Activated CD4-positive, alpha-beta T cell treated with anti-CD3 and anti-CD28 coated beads for 4 hours (primary cell): Measurements from ENCODE around the gene KIAA0513.

ENCODE experiments used
- DNase-seq, 2 donors: peaks; one replicate each; pipeline ENCODE4 v3.0.0-alpha.2; 2020

KIAA0513 gene

DNA sequence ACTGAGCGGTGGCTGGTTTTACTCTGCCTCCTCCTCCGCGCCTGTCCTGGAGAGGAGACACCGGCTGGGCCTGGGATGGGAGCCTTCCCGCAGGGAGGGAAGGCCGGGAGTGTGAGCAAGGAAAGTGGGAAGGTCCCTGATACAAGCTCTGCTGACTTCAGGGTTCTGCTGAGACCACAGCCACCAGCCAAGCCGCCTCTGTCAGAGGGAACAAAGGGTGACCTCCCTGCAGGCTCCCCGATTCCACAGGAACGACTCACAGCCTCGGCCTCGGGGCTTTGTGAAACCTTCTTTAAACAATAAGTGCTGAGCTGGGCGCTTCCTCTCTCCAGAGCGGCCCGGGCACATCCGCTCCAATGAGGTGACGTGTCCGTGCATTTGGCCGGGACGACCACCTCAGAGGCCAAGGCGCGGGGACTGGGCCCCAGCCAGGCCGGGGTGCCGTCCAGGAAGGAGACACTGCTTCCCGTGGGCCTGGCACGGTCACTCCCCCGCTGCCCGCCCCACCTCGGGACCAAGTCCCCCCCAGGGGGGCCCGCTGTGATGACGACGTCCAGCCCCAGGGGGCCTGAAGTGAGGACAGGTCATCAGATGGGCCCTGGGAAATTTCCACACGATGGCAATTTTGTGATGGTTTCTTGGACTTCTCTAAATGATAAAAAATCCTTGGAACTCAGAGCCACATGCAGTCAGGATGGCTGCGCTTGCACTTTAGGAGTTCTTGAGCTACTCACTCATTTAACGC is 96.5 kb downstream of the KIAA0513 start:
- no peak for DNase-seq

DNA sequence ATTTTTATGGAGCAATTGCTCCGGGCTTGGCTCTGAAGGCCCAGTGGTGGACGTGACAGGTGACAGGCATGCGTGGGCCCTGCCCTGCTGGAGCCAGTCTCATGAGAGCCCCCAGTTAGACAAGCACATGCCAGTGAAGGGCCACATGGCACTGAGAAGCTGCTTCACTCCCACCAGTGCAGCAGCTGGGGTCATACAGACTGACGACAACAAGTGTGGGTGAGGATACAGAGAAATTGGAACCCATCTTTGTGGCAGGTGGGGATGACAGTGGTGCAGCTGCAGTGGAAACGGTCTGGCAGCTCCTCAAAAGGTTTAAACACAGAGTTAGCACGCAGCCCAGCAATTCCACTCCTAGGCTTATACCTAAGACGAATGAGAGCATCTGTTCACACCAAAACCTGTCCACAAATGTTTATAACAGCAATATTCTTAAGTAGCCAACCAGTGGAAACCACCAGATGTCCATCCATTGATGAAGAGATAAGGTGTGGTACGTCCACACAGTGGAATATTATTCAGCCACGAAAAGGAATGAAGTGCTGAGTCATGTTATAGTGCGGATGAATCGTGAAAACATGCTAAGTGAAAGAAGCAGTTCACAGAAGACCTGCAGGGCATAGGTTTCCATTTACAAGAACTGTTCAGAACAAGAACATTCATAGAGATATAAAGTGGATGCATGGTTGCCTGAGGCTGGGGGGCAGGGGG is 97.2 kb downstream of the KIAA0513 start:
- no peak for DNase-seq

DNA sequence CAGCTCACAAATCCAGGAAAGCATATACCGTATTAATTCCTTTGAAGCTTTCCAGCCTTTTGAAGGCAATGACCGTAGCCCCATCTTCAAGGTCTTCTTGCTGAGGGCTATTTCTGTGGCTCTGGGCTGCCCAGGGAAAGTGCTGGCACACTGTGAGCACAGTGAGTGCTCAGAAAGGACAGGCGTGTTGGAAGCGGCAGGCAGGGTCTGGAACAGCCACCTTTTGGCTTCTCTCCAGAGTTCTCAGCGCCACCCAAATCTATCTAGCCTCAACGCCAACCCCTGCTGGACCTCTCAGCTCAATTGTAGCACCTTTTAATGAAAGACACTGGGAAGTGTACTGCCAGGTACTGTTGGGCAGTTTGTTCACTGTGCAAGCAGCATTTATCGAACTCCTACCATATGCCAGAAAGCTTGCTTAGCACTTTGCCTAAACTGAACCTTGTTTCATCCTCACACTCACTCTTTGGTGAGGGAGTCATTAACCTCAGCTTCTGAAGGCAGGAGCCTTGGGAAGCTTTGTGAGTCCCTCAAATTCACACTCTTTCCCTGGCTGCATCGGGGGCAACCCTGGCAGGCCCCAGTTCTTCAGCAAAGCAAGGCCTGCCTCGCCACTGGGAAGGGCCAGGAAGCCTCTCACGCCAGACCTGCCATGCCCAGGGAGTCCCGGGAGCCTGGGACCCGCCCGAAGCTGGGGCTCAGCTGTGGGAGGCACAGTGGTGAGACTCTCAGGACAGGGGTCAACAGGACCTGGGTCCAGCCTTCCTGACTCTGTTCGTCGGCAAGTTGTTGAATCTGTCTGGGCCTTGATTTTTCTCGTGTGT is 98.2 kb downstream of the KIAA0513 start:
- no peak for DNase-seq

DNA sequence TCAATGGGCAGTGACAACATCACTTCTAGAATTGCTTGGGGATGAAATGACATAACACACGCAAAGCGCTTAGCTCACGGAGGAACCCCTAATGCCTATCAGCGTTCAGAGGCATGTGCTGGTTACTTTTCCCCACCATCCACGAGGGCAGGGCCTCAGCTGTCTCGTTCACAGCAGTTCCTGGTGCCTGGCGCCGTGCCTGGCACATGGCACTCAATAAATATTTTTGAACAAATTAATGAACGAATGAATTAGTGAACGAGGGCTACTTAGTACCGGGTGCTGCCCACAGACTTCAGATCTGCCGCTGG is 98.8 kb downstream of the KIAA0513 start:
- DNase-seq, result no peak

DNA sequence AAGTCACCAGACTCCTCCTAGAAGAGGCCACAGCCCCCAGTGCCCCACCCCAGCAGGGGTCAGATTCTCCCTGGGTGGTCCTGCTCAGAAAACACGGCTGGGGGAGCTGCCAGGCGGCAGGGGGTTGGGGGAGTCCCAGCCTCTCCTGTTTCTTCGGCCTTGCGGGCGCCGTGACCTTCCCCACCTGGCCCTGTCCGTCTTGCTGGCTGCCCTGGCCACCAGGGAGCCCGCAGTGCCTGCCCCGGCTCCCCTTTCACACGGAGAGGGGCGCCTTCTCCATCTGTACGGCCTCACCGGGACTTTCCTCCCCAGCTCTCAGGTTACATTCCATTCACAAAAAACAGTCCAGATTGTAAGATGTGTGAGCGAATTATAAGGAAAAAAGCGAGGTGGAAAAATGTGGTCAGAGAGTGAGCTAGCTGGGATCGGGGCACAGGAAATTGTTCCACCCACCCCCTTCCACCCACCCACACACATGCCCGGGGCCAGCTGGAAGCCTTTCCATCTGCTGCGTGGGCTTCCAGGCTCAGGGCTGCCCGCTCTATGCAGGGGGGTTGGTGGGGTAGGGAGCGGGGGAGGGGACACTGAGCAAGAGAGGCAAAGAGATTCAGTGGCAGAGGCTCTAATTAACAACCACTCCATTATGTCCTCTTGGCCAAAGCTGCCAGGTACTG is 99.2 kb downstream of the KIAA0513 start:
- DNase-seq, result peak; percentile 60 to 69

DNA sequence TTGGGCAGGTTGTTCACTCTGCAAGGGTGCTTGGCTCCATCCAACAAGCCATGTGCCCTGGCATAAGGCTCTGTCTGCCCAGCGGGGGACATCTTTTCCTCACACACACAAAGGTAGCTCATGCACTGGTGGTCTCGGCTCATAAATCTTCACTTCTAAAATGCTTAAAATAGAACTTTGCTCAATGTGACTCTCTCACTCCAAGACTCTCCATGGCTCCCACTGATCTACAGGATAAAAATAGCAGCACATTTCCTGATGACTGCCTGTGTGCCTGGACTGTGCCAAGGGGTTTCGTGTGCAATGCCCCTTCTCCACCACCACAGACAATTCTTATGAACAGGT is 99.8 kb downstream of the KIAA0513 start:
- no peak for DNase-seq

DNA sequence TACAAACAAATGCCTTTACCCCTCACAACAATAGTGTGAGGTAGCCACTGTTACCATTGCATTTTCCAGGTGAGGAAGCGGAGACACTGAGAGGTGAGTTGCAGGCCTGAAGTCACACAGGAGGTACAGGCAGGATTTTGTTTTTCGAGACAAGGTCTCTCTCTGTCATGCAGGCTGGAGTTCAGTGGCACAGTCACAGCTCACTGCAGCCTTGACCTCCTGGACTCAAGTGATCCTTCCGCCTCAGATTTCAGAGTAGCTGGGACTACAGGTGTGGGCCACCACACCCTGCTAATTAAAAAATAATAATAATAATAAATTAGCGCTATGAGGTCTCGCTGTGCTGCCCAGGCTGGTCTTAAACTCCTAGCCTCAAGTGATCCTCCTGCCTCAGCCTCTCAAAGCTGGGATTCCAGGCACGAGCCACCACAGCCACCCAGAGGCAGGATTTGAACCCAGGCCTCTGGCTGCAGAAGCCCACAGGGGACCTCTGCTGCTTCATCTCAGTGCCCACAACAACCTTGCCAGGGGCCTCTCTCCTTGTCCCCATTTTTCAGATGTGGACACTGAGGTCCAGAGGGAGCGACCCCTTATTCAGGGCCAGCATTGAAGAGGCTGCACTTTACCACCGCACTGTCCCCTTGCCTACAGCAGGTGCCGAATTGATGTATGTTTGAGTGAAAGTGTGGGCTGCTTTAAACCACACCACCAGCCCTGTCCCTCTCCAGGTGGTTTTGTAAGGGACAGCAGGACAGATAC is 100.7 kb downstream of the KIAA0513 start:
- DNase-seq, result no peak

DNA sequence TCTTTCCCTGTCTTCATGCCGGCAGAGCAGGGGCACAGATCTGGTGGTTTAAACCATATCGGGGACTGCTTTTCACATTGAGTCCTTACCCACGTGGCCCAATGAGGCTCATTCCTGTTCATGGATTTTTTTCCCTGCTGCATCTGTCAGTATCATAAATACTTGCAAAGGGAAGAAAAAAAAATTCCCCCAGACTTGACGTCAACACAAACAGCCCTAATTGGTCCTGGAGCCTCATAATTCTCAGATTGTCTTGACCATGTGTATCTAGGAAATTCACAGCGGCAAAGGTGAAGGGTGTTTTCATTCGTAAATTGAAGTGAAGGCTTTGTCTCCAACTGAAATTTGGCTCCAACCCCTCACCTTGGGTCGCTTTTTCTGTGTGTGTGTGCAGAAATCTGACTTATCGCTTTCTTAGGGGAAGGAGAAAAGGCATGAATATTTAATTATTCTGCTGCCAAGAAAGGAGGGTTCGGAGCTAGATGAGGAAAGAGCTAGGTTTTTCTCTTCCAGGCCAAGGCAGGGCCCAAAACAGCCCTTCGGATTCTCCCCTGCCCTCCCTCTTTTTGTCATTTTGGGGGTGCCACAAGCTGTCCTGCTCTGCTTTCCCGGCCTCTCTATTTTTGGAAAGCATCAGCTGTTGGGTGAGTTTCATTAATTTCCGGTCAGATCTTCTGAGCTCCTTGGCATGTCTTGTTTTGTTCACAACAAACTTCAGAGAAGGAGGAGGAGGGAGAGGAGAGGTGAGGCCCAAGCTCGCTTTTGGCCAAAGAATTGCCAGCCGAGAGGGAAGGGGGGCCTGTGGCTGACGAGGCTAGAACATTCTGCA is 102.5 kb downstream of the KIAA0513 start:
- no peak for DNase-seq

DNA sequence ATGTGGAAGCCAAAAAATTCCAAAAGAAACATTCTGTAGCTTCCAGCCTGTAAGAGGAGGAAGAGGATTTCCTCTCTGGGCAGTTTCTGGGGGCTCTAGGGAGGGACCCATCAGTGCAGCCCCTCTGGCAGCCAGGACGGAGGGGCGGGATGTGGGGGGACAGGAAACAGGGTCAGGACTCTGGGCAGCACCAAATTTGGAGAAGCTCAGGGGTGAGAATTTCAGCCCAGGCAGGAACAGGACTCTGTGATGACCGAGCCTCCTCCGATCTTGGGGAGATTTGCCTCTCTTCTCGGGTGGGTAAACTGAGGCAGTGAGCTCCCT is 103.1 kb downstream of the KIAA0513 start:
- no peak for DNase-seq

DNA sequence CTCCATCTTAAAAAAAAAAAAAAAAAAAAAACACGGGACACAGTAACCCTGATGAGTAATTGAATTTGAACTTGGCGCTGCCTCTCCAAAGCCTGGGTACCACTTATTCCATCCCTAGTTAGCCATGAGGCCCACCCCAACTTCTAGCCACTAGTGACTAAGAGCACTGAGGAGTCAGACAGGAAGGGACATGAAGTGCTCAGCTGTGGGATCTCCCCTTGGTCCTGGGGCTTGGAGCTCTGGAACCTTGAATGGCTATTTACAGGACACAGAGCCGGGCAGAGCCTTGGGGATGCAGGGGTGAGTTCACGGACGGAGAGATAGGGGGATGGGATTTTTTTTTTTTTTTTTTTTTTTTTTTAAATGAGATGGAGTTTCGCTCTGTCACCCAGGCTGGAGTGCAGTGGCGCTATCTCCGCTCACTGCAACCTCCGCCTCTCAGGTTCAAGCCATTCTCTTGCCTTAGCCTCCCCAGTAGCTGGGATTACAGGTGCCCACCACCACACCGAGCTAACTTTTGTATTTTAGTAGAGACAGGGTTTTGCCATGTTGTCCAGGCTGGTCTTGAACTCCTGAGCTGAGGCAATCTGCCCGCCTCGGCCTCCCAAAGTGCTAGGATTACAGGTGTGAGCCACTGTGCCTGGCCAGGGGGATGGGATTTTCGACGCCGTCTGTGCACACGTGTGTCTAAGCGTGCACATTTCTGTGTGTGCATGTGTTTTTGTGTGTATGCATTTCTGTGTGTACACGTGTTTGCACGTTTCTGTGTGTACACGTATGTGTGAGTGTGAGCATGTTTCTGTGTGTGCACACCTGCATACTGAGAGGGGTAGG is 105.1 kb downstream of the KIAA0513 start:
- no peak for DNase-seq

DNA sequence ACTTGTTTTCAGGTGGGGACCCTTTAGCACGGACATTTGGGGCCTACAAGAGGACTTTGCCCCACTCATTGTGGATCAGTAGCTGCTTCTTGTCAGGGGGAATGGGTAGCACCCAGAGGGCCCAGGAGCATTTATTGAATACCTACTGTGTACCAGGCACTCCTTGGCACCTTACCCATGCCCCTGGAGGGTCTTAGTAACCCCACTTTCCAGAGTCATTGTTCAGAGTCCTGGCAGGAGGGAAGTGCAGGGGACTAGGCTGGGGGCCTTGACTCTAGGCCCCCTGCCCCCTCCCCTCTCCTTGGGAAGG is 105.7 kb downstream of the KIAA0513 start:
- DNase-seq, result no peak

DNA sequence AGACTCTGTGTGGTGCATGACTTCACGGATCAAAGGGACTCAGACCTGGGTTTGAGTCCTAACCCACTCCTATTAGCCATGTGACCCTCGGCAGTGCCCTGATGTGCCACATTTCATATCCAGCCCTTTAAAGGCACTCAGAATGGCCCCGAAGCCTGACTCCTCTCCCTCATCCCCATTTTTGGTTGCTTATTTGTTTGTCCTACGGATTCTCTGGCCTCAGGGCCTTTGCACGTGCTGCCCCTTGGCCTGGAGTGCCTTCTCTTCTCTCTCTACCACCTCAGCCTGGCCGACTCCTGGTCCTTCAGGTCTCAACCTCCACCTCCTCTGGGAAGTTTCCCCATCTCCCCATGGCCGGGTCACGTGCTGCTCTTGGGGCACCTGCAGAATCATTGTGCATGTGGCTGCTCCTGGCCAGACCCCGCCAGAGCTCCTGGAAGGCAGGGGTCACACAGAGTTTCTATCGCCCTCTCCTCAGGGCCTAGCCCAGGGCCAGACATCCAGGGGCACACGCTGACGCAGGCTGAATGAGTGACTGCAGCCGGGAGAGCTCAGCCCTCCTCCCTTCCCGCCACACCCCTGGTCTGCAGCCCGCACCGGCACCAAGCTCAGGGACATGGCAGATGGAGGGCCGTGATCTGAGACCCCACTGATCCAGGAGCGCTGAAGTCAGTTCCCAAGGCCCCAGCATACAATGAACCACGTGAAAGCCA is 106.6 kb downstream of the KIAA0513 start:
- no peak for DNase-seq

DNA sequence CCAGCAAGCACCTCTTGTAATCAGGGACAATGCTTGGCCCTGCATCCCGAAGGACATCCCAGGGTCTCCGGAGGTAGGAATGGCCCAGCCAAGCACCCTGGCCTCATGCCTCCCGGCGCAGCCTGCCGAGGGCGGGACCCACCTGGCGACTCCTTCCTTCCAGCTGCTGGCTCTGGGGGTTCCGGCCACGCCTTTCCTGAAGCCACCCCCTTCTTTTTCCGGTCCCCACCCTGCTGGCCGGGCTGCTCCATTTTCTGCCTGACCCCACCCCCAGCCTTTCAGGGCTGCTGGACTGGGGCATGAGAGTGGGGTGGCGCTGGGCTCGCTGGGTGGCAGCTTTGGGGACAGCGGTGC is 107.2 kb downstream of the KIAA0513 start:
- DNase-seq, result no peak

DNA sequence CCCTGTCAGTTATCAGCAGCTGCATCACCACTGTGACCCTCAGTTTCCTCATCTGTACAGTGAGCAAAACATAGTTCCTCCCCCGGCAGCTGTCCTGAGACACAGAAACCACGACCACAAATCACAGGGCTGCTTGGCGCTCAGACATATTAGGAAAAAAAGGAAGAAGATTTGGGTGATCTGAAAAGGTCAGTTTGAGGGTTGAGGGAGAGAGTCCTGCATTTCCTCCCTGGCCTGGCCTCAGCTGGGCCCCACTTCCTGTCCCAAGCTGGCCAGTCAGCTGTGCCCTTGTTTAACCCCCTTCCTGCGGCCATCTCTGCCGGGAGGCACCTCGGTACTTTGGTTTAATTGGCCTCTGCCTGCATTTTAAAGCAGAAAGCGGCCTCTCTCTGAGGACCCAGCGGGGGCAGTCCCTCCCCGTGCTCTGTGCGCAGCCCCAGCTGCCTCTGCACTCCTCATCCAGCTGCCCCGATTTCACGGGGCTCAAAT is 108.7 kb downstream of the KIAA0513 start:
- DNase-seq, result no peak

DNA sequence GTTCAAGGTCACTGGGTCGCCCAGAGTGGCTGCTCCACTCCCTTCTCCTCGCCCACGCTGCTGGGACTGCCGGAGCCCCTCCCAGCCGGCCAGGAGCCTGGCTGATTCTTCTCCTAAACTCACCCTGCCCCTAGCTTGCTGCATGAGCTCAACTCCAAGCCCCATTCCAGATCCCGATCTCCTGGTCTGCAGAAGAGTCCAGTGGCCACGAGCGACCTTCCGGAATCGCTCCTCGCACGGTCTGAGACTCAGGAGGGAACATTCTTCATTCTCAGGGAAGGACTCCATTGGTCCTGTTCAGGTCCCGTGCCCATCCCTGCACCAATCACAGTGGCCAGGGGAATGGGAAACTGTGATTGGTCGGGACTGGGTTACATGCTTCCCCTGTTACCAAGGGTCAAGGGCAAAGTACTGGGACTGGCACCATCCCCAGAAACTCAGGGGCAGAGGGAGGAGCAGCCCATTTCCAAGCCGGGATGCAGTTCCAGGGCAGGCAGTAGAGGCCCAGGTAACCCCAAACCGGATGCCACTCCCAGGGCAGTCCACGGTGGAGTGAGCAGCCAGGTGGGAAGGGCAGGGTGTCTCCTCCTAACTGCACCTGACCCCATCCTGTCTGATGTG is 109.2 kb downstream of the KIAA0513 start:
- DNase-seq, result no peak

DNA sequence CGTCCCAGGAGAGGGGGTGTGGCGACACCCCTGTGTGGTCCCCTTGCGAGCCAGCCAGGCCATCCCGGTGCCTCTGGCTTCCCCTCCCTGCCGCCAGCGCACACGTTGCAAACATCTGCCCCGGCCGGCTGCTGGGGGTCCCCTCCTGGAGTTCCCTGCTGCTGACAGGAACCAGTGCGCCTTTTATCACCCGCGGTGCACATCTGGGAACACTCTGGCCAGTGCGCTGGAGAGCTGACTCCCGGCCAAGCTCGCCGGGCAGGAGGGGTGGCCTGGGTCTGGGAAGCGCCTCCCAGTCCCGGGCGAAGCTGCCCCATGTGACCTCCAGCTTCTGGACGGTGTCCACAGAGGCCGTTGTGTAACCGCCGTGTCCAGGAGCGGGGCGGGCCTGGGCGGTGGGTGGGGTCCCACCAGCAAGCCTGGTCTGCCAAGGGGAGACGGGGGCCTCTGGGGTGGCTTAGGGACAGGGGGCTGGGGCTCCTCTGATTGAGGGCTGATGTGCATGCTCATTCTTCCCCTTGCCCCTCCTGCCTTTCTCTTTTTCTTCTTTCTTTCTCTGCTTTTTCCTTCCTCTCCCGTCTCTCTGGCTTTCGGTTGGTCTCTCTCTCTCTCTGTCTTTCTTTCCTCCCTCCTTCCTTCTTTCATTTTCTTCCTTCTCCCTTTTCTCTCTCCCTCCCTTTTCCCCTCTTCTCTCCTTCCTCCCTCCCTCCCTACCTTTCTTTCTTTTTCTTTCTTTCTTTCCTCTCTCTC is 109.9 kb downstream of the KIAA0513 start:
- DNase-seq, result no peak

DNA sequence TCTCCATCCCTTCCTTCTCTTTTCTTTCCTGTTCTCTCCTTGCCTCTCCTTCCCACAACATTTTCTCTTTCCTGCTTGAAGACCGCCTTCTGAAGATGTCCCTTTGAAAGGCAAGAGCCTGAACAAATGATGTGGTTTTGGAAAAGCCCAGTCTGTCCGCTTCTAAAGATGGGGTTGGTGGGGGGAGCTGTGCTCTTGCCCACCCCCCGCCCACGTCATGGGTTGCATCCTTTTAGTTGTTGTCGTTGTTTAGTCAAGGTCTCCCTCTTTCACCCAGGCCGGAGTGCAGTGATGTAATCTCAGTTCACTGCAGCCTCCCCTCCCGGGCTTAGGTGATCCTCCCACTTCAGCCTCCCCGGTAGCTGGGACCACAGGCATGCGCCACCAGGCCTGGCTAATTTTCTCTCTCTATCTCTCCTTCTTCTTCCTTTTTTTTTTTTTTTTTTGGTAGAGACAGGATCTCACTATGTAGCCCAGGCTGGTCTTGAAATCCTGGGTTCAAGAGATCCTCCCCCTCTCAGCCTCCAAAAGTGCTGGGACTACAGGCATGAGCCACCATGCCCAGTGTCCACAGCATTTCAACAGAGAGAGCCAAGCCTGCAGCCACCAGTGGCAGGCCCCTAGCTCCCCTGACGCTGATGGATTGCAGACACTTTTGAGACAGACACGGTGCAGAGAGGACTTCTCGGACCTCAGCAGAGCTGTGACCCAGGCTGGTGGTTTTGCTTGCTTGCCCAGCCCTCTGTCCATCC is 110.7 kb downstream of the KIAA0513 start:
- DNase-seq, result no peak
